ENCODE results near the gene MSH4.

DNA sequence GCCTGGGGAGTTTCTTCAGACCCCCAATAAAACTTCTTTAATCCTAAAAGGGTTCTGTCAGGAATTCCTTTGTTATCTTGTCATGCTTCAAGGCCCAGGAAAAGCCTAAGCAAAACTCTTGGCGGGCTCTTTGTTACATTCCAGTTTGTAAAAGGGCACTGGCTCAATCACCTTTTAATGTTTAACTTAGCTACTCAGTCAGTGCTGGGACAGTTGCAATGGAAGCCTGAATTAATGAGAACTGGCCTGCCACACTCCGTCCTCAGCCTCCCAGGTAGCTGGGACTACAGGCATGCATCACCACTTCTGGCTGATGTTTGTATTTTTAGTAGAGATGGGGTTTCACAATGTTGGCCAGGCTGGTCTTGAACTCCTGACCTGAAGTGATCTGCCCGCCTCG is 156.8 kb downstream of the MSH4 start:
- TF ChIP-seq, protein P1, sequence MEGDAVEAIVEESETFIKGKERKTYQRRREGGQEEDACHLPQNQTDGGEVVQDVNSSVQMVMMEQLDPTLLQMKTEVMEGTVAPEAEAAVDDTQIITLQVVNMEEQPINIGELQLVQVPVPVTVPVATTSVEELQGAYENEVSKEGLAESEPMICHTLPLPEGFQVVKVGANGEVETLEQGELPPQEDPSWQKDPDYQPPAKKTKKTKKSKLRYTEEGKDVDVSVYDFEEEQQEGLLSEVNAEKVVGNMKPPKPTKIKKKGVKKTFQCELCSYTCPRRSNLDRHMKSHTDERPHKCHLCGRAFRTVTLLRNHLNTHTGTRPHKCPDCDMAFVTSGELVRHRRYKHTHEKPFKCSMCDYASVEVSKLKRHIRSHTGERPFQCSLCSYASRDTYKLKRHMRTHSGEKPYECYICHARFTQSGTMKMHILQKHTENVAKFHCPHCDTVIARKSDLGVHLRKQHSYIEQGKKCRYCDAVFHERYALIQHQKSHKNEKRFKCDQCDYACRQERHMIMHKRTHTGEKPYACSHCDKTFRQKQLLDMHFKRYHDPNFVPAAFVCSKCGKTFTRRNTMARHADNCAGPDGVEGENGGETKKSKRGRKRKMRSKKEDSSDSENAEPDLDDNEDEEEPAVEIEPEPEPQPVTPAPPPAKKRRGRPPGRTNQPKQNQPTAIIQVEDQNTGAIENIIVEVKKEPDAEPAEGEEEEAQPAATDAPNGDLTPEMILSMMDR (conservative IDR thresholded peaks at IDR 0.05; ENCODE audit: low read length), result no peak
- no peak for TF ChIP-seq EZH2phosphoT487 (IDR thresholded peaks at IDR 0.05; ENCODE audit: borderline replicate concordance)

Data from Loucy (cell line).